ENCODE results near the gene CLIC3.
"Not testable (repeated sequence)": the region's sequence is repeated elsewhere in the genome, so short reads cannot be mapped to it uniquely, and the experiment has no call there.

Gene CLIC3

GRCh38 chr9:137017071-137017470, 20.7 kb upstream of the CLIC3 start:
- no peak for DNase-seq (ENCODE audit: low read depth)

- DNase-seq (ENCODE audit: low read depth), result no peak
Measured at GRCh38 chr9:137016436-137016835, 20.1 kb upstream of the CLIC3 start.

- no peak for DNase-seq (ENCODE audit: low read depth)
Measured at GRCh38 chr9:137015976-137016375, 19.6 kb upstream of the CLIC3 start.

GRCh38 chr9:137015540-137015930, 19.2 kb upstream of the CLIC3 start:
- no peak for DNase-seq (ENCODE audit: low read depth)

GRCh38 chr9:137014776-137015539, 18.6 kb upstream of the CLIC3 start:
- DNase-seq (ENCODE audit: low read depth), result no peak

GRCh38 chr9:137014166-137014565, 17.8 kb upstream of the CLIC3 start:
- DNase-seq (ENCODE audit: low read depth), result no peak

GRCh38 chr9:137013571-137013940, 17.2 kb upstream of the CLIC3 start:
- DNase-seq (ENCODE audit: low read depth), result no peak

- DNase-seq (ENCODE audit: low read depth), result no peak
Measured at GRCh38 chr9:137012694-137013570, 16.6 kb upstream of the CLIC3 start.

- no peak for DNase-seq (ENCODE audit: low read depth)
Measured at GRCh38 chr9:137011907-137012675, 15.7 kb upstream of the CLIC3 start.

GRCh38 chr9:137011156-137011555, 14.8 kb upstream of the CLIC3 start:
- no peak for DNase-seq (ENCODE audit: low read depth)

- no peak for DNase-seq (ENCODE audit: low read depth)
Measured at GRCh38 chr9:137009938-137010732, 13.8 kb upstream of the CLIC3 start.

GRCh38 chr9:137009217-137009616, 12.8 kb upstream of the CLIC3 start:
- no peak for DNase-seq (ENCODE audit: low read depth)

GRCh38 chr9:137008312-137008711, 11.9 kb upstream of the CLIC3 start:
- DNase-seq (ENCODE audit: low read depth), result no peak

GRCh38 chr9:137007816-137008270, 11.5 kb upstream of the CLIC3 start:
- no peak for DNase-seq (ENCODE audit: low read depth)

- no peak for DNase-seq (ENCODE audit: low read depth)
Measured at GRCh38 chr9:137007108-137007815, 10.9 kb upstream of the CLIC3 start.

- DNase-seq (ENCODE audit: low read depth), result no peak
Measured at GRCh38 chr9:137006116-137007003, 10.0 kb upstream of the CLIC3 start.

GRCh38 chr9:137004285-137004684, 7.9 kb upstream of the CLIC3 start:
- DNase-seq (ENCODE audit: low read depth), result not testable (repeated sequence)

- DNase-seq (ENCODE audit: low read depth), result no peak
Measured at GRCh38 chr9:137002646-137003041, 6.3 kb upstream of the CLIC3 start.

- DNase-seq (ENCODE audit: low read depth), result no peak
Measured at GRCh38 chr9:137001857-137002645, 5.7 kb upstream of the CLIC3 start.

All from stimulated activated CD8-positive, alpha-beta memory T cell treated with anti-CD3 and anti-CD28 coated beads, Interleukin-15, amount 100 ng/mL, for 24 hours (primary cell).